Adipocyte (in vitro differentiated cells): ENCODE data around the gene IFNA8.

Source experiments
- DNase-seq: peaks from one replicate; pipeline ENCODE4 v3.0.0-alpha.2; 2015; ENCODE audit warnings: low read depth
- H3K27me3 ChIP-seq: replicated peaks from 2 replicates; pipeline ENCODE4 v1.7.0; 2013; ENCODE audit warnings: mild to moderate bottlenecking, low read length, moderate library complexity; ENCODE audit not compliant: control insufficient read depth, insufficient read depth
- H3K36me3 ChIP-seq: 2 replicates; pipeline ENCODE4 v1.7.0; 2013; ENCODE audit warnings: low read length, mild to moderate bottlenecking, moderate library complexity; ENCODE audit not compliant: control insufficient read depth, insufficient read depth, severe bottlenecking
- H3K4me1 ChIP-seq: 2 replicates; pipeline ENCODE4 v1.7.0; 2013; ENCODE audit warnings: mild to moderate bottlenecking, low read length, moderate library complexity; ENCODE audit not compliant: control insufficient read depth, insufficient read depth
- H3K4me3 ChIP-seq: 2 replicates; pipeline ENCODE4 v1.7.0; 2013; ENCODE audit warnings: mild to moderate bottlenecking, low read length, moderate library complexity
- H3K9ac ChIP-seq: 2 replicates; pipeline ENCODE4 v1.7.0; 2013; ENCODE audit warnings: mild to moderate bottlenecking, low read length, moderate library complexity
- H3K9me3 ChIP-seq: 2 replicates; pipeline ENCODE4 v1.7.0; 2013; ENCODE audit warnings: mild to moderate bottlenecking, low read length, moderate library complexity; ENCODE audit not compliant: control insufficient read depth

The IFNA8 gene

DNA sequence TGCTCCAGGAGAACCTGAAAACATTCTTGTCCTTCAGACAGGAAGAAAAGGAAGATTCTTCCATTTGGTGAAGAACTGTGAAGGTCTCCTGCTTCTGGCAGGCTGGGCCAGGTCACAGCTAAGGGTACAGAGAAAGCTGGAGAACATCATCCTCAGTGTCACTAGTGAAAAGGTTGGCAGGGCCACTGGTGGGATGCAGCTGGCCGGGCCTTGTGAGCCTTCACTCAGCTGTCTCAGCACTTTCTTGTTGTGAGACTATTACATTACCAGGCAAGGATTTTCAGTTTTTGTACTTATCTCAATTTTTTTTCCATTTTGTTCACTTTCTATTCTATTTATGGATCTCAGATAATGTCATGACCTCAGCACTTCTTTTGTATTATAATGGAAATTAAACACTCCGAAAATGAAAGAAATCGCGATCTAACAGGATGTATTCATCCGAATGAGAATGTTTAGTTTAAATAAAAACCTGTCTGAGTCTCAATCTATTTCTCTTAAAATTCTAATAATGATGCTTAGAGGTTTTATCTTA is 9.9 kb upstream of the IFNA8 start:
- H3K9ac ChIP-seq = no peak overlapping the region
- H3K9me3 ChIP-seq = no peaks in the 10 kb centered on the region
- H3K4me3 ChIP-seq = no peak overlapping the region
- H3K4me1 ChIP-seq = peaks cover 22% of the 10 kb centered on the region
- DNase-seq = no peak
- no peaks in the 10 kb centered on the region for H3K27me3 ChIP-seq
- H3K36me3 ChIP-seq = no peaks in the 10 kb centered on the region

DNA sequence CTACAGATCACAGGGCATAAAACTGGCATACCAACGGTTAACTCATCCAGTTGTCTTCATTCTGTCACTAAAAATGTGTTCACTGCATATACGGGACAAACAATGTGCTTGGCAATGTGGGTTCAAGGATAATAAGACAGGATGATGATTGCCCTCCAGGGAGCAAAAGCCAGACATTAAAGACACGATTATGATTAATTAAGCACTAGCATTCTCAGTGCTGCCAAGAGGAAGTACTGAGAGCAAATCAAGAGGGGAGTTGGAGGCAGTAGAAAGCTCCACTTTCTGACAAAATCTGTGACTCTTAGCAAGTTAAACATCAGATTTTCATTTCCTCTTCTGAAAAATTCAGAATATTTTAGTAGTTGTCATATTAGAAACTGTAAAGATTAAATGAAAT is 9.0 kb upstream of the IFNA8 start:
- Histone ChIP-seq H3K9ac (no peak overlapping the region), H3K27me3 (no peaks in the 10 kb centered on the region), H3K4me1 (peaks cover 28% of the 10 kb centered on the region), H3K9me3 (no peaks in the 10 kb centered on the region), H3K36me3 (no peaks in the 10 kb centered on the region), H3K4me3 (no peak overlapping the region)
- no peak for DNase-seq

DNA sequence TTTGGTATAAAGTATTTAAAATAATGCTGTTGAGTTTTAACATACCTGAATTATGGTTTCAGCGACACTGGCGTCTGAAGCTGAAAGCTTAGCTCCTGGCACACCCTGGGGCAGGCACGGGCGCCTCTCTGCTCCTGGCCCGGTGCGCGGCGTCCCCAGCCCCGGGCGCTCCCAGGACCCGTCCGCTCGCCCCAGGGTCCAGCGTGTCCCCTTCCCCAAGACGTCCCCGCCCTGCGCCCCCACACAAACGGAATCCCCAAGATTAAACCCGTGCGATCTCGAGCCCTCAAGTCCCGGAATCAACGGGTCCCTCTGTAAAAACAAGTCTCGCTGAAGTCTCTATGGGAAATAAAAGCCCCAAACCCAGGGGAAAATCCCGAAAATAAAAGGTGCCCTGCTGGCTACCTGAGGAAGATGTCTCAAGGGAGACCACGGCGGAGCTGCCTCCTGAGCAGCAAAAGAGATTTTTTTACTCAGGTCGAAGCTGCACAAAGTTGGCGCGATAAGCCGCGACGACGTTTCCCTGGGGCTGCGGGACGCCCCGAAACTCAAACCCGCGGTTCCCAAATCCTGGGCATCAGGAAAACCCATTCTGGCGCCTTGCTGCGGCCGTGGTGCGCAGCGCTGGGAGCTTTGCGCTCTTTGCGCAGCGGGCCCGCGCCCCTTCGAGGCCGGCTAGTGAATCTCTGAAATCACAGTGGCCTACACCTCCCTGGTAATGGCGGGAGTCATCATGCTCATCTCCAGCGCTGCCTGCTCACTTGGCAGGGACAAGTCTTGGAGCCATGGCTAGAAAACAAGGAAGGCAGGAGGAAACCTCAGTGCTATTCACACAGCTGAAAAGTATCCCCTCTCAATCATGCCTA is 6.3 kb upstream of the IFNA8 start:
- H3K4me3 ChIP-seq = peak overlapping the region; percentile 85

DNA sequence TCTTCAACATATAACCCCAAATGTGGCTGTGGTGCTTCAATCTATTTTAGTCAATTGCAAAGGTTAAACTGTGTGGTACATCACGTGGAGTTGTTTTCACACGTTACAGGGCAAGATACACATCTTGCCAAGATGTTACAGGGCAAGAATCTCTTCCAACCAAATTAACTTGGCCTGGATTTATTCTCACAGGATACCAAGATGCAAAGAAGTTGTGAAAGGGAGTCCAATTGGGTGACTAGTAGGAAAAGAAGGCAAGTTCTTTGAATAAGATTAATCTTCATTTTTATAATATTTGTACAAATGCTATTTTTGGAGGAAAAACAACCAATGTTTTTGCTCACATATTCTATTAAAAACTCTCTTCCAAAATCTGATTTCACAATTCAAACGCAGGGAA is 4.8 kb upstream of the IFNA8 start:
- no peaks in the 10 kb centered on the region for H3K9me3 ChIP-seq
- no peaks in the 10 kb centered on the region for H3K27me3 ChIP-seq
- no peaks in the 10 kb centered on the region for H3K36me3 ChIP-seq
- no peak for DNase-seq
- H3K4me3 ChIP-seq = no peak overlapping the region
- H3K9ac ChIP-seq = no peak overlapping the region
- H3K4me1 ChIP-seq = peaks cover 22% of the 10 kb centered on the region

More for the DNA sequence above, 6.3 kb upstream of the IFNA8 start:
- peak overlapping the region; percentile 81 for H3K9ac ChIP-seq
- H3K9me3 ChIP-seq = no peaks in the 10 kb centered on the region
- no peaks in the 10 kb centered on the region for H3K36me3 ChIP-seq
- no peaks in the 10 kb centered on the region for H3K27me3 ChIP-seq
- H3K4me1 ChIP-seq = peaks cover 28% of the 10 kb centered on the region
- peak; percentile 6 for DNase-seq

DNA sequence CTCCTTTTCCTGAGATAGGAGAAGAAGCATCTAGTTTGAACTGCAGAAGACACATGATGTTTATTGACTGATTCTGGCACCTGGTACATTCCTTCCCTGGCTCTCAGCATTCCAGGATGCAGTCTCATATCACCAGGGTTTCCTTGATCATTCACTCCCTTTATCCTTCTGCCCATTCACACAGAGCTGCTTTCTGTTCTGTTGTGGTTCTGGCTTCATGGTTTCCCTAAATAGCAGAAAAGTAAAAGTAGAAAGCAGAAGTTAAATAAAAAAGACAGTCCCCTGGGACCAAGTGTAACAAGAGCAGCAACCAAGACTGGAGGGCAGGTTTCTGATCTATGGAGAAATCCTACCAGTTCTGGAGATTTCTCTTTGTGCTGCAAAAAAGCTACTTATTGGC is 3.2 kb downstream of the IFNA8 start:
- Histone ChIP-seq H3K4me1 (peaks cover 19% of the 10 kb centered on the region), H3K9me3 (no peaks in the 10 kb centered on the region), H3K27me3 (no peaks in the 10 kb centered on the region), H3K36me3 (no peaks in the 10 kb centered on the region), H3K9ac (no peak overlapping the region), H3K4me3 (no peak overlapping the region)
- DNase-seq = no peak

DNA sequence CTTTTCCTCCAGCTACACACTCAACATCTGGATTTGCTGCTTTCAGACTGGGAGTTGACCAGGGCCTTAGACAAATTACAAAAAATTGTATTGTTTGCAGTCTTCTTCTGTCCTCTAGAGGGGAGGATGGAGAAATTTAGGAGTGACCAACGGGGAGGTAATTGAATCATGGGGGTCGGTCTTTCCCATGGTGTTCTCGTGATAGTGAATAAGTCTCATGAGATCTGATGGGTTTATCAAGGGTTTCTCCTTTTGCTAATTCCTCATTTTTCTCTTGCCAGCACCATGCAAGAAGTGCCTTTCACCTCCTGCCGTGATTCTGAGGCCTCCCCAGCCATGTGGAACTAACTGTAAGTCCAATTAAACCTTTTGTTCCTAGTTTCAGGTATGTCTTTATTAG is 4.2 kb downstream of the IFNA8 start:
- no peak for DNase-seq
- no peak overlapping the region for H3K4me3 ChIP-seq
- peaks cover 19% of the 10 kb centered on the region for H3K4me1 ChIP-seq
- no peaks in the 10 kb centered on the region for H3K9me3 ChIP-seq
- H3K27me3 ChIP-seq = no peaks in the 10 kb centered on the region
- no peaks in the 10 kb centered on the region for H3K36me3 ChIP-seq
- no peak overlapping the region for H3K9ac ChIP-seq

DNA sequence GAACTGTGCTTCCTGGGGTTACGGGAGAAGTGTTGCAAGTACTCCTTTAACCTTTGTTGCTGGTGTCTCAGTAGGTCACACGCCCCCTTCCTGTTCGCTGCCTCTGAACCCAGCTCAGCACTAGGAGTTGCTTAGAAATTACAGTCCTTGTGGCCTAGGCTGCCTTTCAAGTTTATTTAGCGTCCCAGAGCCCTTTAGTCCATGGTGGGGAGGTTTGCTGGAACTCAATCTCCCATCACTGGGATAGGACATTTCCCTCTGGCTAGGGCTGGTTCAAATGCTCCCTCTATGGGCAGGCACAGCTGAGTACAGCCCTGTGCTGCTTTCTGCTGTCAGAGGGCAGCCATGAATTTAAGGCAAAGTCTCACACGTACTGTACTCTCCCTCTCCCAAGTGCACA is 4.7 kb downstream of the IFNA8 start:
- Histone ChIP-seq H3K27me3 (no peaks in the 10 kb centered on the region), H3K9ac (no peak overlapping the region), H3K36me3 (no peaks in the 10 kb centered on the region), H3K4me3 (no peak overlapping the region), H3K9me3 (no peaks in the 10 kb centered on the region), H3K4me1 (peaks cover 19% of the 10 kb centered on the region)
- DNase-seq = no peak

DNA sequence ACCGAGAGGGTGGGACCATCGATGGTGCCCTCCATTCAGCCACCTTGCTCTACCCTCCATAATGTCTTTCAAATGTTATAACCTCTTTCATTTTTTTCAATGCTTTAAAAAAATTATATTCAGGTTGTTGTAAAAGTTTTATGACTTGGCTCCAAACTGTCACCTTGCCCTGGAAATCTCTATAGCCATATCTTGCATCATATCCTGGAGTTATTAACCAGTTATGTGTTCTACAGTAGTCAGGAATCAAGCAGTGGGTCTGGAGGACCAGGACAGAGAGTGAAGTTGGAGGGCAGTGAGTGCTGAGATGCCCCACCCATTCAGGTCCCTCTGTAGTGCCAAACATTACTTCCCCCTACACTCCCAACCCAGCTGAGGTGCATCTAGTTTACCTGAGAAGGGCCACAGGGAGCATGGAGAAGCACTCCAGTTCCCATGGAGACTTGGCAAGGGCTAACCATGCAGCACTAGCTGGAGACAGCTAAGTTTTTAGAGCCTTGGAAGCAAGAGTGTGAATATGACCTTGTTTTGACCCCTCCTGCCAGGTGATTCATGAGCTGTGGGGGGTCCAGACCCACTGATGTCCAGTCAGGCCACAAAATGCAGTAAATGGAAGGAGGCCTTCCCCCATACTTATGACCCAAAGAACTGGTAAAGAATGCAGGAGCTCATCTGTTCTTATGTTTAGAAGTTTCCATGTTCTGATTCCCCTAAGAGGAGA is 5.5 kb downstream of the IFNA8 start:
- Histone ChIP-seq H3K4me1 (peaks cover 25% of the 10 kb centered on the region), H3K9me3 (no peaks in the 10 kb centered on the region), H3K4me3 (no peak overlapping the region), H3K27me3 (no peaks in the 10 kb centered on the region), H3K9ac (no peak overlapping the region), H3K36me3 (no peaks in the 10 kb centered on the region)
- DNase-seq = no peak

DNA sequence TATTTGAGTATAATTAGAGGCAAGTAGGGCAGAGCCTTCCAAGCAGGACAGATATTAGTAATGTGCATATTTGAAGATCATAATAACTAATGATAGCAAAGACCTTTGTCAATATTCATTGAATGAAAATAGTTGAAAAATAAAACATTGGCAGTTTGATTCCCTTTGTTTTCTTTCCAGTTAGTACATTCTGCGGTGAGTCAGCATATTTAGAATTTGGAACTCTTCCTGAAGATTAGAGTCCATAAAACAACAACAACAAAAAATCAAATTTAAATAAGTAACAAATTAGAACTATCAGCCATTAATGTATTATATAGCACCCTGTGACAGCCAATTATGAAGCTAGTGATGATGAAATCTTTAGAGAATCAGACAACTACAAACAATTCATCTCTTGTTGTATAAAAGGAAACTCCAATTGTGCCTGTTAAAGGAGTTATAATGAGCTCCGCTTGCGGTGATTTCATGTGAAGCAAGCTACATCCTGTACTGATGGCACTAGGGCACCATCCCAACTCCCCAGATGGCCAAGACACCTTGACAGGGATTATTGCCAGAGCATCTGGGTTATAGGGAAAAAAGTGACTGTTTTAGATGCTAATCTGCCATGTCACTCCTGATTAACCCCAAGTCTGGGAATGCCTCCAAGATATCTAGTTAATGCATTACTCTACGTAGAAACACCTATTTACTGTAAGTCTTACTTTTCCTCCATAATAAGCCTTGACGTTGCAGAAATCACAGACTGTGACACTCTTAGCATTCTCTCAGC is 6.8 kb downstream of the IFNA8 start:
- peaks cover 35% of the 10 kb centered on the region for H3K4me1 ChIP-seq
- no peaks in the 10 kb centered on the region for H3K27me3 ChIP-seq
- peak overlapping the region; percentile 27 for H3K4me3 ChIP-seq
- peak; percentile 15 for DNase-seq
- no peaks in the 10 kb centered on the region for H3K9me3 ChIP-seq
- no peak overlapping the region for H3K9ac ChIP-seq
- H3K36me3 ChIP-seq = no peaks in the 10 kb centered on the region

DNA sequence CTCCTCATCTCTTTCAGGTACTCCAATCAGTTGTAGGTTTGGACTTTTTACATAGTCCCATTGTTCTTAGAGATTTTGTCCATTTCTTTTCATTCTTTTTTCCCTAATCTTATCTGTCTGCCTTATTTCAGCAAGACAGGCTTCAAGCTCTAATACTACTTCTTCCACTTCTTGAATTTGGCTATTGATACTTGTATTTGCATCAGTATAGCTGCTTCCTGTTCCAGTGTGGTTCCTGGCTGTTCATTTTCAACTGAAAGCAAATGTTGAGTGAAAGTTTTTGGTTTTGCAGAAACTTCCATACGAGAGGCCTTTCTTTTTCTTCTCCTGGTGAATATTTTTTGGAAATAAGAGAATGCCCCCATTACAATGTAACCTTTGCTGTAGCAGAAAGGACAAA is 19.3 kb downstream of the IFNA8 start:
- no peaks in the 10 kb centered on the region for H3K4me1 ChIP-seq
- no peaks in the 10 kb centered on the region for H3K36me3 ChIP-seq
- no peak for DNase-seq
- H3K9ac ChIP-seq = no peak overlapping the region
- no peaks in the 10 kb centered on the region for H3K9me3 ChIP-seq
- no peak overlapping the region for H3K4me3 ChIP-seq
- H3K27me3 ChIP-seq = no peaks in the 10 kb centered on the region

DNA sequence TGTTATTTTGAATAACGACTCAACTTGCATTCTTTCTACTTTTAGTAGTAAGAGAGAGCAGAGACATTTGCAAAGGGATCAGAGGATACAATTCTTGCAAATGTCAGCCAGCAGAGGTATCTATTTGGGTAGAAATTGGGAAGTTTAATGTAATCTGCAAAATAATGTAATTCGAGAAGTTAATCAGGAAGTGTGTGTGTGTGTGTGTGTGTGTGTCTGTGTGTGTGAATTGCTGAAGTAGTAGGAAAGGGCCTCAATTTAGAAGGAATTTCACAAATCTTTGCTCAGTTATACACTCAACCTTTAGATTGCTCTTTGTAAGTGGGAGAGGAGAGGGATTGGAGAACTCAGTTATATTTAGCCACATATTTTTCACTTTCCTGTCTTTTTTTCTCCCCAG is 20.3 kb downstream of the IFNA8 start:
- Histone ChIP-seq H3K4me3 (no peak overlapping the region), H3K9me3 (no peaks in the 10 kb centered on the region), H3K4me1 (no peaks in the 10 kb centered on the region), H3K27me3 (no peaks in the 10 kb centered on the region), H3K9ac (no peak overlapping the region), H3K36me3 (no peaks in the 10 kb centered on the region)
- DNase-seq = no peak
